Prostate gland (tissue), 2 donors: ENCODE data around the gene CD164. TPM values are rescaled to one million over a fixed set of nuclear protein-coding genes. Genes with fewer than 3 reads are reported as not detected.

ENCODE experiments used
- DNase-seq: peaks from one replicate; pipeline ENCODE4 v3.0.0-alpha.2; 2019; ENCODE audit warnings: low spot score
- H3K27ac ChIP-seq, 2 donors: fragments of 200-600 bp; sonication (generic); 2 replicates each; pipeline ENCODE4 v1.5.1; 2017 to 2019
- H3K27me3 ChIP-seq: fragments of 200-600 bp; sonication (generic); replicated peaks from 2 replicates; pipeline ENCODE4 v1.5.1; 2019; ENCODE audit not compliant: insufficient read depth
- H3K36me3 ChIP-seq, 2 donors: fragments of 200-600 bp; sonication (generic); 1 replicate in 1 of 2; 2 replicates in 1 of 2; pipeline versions ENCODE4 v1.5.1 to v1.8.1; 2017 to 2019
- H3K4me1 ChIP-seq: fragments of 200-600 bp; sonication (generic); replicated peaks from 2 replicates; pipeline ENCODE4 v1.5.1; 2019
- H3K4me3 ChIP-seq, 2 donors: fragments of 200-600 bp; sonication (generic); 2 replicates each; pipeline ENCODE4 v1.5.1; 2017 to 2019
- H3K9me3 ChIP-seq: fragments of 200-600 bp; sonication (generic); 2 replicates; pipeline ENCODE4 v1.5.1; 2017
- POLR2A ChIP-seq: fragments of 450-650 bp; IDR thresholded peaks from one replicate; pipeline ENCODE4 v1.6.1; 2016; ENCODE audit warnings: antibody characterized with exemption, mild to moderate bottlenecking
- POLR2AphosphoS5 ChIP-seq: sonication (generic); formaldehyde crosslinking; IDR thresholded peaks from one replicate; pipeline ENCODE4 v1.6.1; 2017; ENCODE audit warnings: antibody characterized with exemption
- WGBS: methylation state at CpG from one replicate; pipeline ENCODE4 v1.1.5; 2018; 5-methylcytosine and 5-hydroxymethylcytosine counted together
- intact Hi-C: fragments of 100-400 bp; cut with DNase I; formaldehyde crosslinking; loops from one replicate; pipeline ENCODE4 v1.14.2; 2022
- total RNA-seq, 2 donors: library from RNA; depleted of rRNA; stranded (reverse); fragments of >200 nt; gene quantifications; one replicate each; pipeline ENCODE4 v1.1.0, GENCODE V29; 2016
- TF ChIP-seq, protein P1 (sequence below), 4 experiments: fragments of 200-600 bp in 2 of 4; fragments of 450-650 bp in 2 of 4; sonication (generic) in 2 of 4; IDR thresholded peaks; 1 replicate in 3 of 4; 2 replicates in 1 of 4; pipeline ENCODE4 v1.5.1; 2016 to 2019; ENCODE audit warnings: antibody characterized with exemption in 4 of 4, mild to moderate bottlenecking in 2 of 4, moderate library complexity in 2 of 4

CD164 gene
- total RNA-seq, 2 donors from 2014 or later: 202 to 230 TPM

DNA sequence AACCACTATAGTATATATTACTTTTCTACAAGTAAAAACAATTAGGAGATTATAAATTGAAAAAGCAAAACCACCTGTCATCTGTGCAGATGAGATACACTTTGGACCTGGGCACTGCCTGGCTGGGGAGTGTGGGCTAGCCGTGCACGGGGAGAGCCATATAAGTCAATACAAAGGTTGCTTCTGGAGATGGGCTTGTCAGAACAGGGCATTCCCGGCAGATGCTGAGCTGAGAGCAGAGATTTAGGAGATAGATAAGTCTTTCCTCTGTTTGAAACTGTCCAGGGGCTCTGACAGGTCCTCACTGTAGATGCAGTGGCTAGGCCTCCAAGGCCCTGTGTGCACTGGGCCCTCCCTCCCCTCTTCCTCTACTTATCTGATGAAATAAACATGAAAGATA, 34.5 kb downstream of the CD164 start:
- Histone ChIP-seq H3K9me3 (no peaks in the 10 kb centered on the region), H3K27ac (no peak overlapping the region), H3K27me3 (no peaks in the 10 kb centered on the region), H3K4me1 (no peaks in the 10 kb centered on the region), H3K4me3 (no peak overlapping the region), H3K36me3 (no peaks in the 10 kb centered on the region)
- intact Hi-C loops: no loop called here
- no peak for DNase-seq
- WGBS: 33% methylated on average over 3 of the region's 3 CpGs
- TF ChIP-seq, protein P1, sequence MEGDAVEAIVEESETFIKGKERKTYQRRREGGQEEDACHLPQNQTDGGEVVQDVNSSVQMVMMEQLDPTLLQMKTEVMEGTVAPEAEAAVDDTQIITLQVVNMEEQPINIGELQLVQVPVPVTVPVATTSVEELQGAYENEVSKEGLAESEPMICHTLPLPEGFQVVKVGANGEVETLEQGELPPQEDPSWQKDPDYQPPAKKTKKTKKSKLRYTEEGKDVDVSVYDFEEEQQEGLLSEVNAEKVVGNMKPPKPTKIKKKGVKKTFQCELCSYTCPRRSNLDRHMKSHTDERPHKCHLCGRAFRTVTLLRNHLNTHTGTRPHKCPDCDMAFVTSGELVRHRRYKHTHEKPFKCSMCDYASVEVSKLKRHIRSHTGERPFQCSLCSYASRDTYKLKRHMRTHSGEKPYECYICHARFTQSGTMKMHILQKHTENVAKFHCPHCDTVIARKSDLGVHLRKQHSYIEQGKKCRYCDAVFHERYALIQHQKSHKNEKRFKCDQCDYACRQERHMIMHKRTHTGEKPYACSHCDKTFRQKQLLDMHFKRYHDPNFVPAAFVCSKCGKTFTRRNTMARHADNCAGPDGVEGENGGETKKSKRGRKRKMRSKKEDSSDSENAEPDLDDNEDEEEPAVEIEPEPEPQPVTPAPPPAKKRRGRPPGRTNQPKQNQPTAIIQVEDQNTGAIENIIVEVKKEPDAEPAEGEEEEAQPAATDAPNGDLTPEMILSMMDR (IDR thresholded peaks at IDR 0.05): no peak
- TF ChIP-seq POLR2AphosphoS5: no peak
- TF ChIP-seq POLR2A: no peak

DNA sequence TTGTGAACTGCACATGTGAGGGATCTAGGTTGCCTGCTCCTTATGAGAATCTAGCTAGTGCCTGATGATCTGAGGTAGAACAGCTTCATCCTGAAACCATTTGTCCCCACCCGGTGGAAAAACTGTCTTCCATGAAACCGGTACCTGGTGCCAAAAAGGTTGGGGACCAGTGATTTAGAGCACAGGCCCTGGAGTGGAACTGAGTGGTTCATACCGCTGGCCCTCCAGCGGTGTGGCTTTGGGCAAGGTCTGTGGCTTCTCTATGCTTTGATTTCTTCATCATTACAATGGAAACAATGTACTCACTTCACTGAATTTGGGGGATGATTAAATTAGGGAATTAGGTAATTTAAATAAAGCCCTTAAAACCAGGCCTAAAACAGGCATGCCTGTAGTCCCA, 36.3 kb downstream of the CD164 start:
- intact Hi-C loops: no loop called here
- Histone ChIP-seq H3K36me3 (no peaks in the 10 kb centered on the region), H3K9me3 (no peaks in the 10 kb centered on the region), H3K27ac (no peak overlapping the region), H3K4me3 (no peak overlapping the region), H3K27me3 (no peaks in the 10 kb centered on the region), H3K4me1 (no peaks in the 10 kb centered on the region)
- WGBS: 95% methylated on average over 4 of the region's 4 CpGs
- no peak for DNase-seq
- TF ChIP-seq POLR2A (no peak), POLR2AphosphoS5 (no peak)
- TF ChIP-seq, protein P1 (IDR thresholded peaks at IDR 0.05): no peak

DNA sequence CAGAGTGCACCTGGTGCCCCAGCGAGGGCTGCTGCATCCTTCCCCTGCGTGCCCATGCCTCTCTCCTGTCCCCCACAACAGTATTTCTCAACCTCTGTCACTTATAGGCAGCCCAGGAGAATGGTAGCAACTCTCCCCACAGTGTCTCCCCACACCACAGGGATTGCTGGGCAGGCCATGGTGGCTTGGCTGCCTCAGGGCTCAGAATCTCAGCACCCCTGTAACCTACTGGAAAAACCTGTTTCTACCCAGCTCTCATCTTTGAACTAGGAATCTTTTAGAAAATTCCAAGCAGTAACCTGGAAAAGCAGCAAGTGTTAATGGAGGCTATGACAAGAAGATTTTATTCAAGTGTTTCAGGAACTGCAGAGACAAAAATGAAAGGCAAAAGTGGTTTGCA, 38.0 kb downstream of the CD164 start:
- H3K4me1 ChIP-seq: no peaks in the 10 kb centered on the region
- intact Hi-C loops: no loop called here
- H3K36me3 ChIP-seq: no peaks in the 10 kb centered on the region
- no peak overlapping the region for H3K4me3 ChIP-seq
- H3K9me3 ChIP-seq: no peaks in the 10 kb centered on the region
- H3K27me3 ChIP-seq: no peaks in the 10 kb centered on the region
- DNase-seq: no peak
- TF ChIP-seq POLR2A: no peak
- no peak overlapping the region for H3K27ac ChIP-seq
- WGBS: 72% methylated on average over 2 of the region's 2 CpGs

DNA sequence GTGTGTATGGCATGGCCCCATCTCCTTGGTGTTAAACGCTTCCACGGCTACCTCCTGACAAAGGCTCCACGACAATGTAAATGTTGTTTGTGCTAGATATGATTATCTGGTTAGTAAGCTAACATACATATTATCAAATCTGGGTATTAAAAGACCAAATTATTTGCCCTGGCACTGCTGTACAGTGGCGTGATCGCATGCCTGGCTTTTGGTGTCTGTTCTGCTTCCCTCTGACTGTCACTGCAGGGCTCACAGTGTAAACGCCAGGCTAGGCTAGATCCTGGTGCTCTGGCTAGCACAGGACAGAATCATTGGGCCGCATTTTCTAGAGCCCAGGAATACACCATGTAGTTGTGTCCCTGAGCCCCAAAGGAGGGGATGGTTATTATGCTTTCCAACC, 38.7 kb downstream of the CD164 start:
- no peak overlapping the region for H3K4me3 ChIP-seq
- DNase-seq: no peak
- H3K27ac ChIP-seq: no peak overlapping the region
- H3K4me1 ChIP-seq: no peaks in the 10 kb centered on the region
- no peaks in the 10 kb centered on the region for H3K9me3 ChIP-seq
- H3K36me3 ChIP-seq: no peaks in the 10 kb centered on the region
- 88% methylated on average over 7 of the region's 7 CpGs for WGBS
- no peaks in the 10 kb centered on the region for H3K27me3 ChIP-seq
- intact Hi-C loops: no loop called here
- TF ChIP-seq POLR2A (no peak), POLR2AphosphoS5 (no peak)
- TF ChIP-seq, protein P1 (IDR thresholded peaks at IDR 0.05): no peak

DNA sequence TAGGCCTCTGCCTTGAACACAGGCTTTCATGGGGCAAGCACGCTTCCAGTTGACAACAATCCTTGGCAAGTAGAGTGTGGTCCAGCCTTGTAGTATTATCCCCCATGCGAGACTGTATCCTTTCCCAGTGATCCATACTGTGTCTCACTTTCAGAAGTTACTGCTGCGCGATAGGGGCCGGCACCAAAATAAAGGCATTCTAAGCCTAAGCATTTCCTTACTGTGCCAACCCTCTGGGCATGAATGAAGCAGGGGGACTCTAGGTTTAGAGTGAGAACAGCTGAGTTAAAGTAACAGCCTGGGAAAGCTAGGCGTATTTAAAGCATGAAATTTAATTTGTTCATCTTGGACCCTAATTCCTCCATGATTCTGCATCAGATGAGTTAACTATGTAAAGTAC, 39.4 kb downstream of the CD164 start:
- WGBS: 86% methylated on average over 6 of the region's 6 CpGs
- H3K27ac ChIP-seq: no peak overlapping the region
- no peaks in the 10 kb centered on the region for H3K9me3 ChIP-seq
- H3K4me3 ChIP-seq: no peak overlapping the region
- no peak for DNase-seq
- H3K4me1 ChIP-seq: no peaks in the 10 kb centered on the region
- TF ChIP-seq, protein P1 (IDR thresholded peaks at IDR 0.05): no peak
- no peak for TF ChIP-seq POLR2AphosphoS5
- TF ChIP-seq POLR2A: no peak
- intact Hi-C loops: no loop called here
- H3K27me3 ChIP-seq: no peaks in the 10 kb centered on the region
- H3K36me3 ChIP-seq: no peaks in the 10 kb centered on the region
